ENCODE data around the gene NRCAM. TPM values are rescaled to one million over a fixed set of nuclear protein-coding genes. Genes with fewer than 3 reads are reported as not detected.

The NRCAM gene
- polyA plus RNA-seq, 3 donors = not detected

DNA sequence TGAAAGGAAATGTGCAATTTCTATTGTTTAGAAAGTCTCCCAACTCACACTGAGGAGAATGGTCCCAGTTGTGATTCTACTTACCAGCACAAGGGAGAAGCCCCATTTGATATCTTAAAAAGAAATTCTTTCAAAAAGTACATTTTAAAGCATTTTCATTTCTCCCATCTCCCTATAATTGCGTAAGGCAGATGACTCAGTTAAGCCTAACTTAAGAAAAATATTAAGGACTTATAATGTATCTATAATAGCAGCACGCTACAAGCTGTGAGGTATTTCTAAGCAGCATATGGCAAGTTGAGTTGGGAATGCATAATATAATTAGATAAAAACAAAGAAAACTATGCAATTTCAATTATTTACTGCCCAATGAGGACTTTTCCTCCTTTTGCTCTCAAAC is 8.5 kb upstream of the NRCAM start:
- Histone ChIP-seq H4K20me1 (ENCODE audit: insufficient read depth, low read length) (no peaks in the 10 kb centered on the region), H2AFZ (ENCODE audit: insufficient read depth, low read depth, low read length, poor library complexity, severe bottlenecking) (no peak overlapping the region), H3K79me2 (ENCODE audit: insufficient read depth, low read length) (no peaks in the 10 kb centered on the region), H3K27ac (ENCODE audit: low read depth in 1 of 2, low read length in 2 of 2) (no peak overlapping the region), H3K4me3 (replicated peaks in 1 of 3; ENCODE audit: low read depth in 2 of 3, low read length in 3 of 3) (no peak overlapping the region), H3K4me1 (ENCODE audit: control insufficient read depth in 1 of 2, insufficient read depth in 2 of 2, low read length in 2 of 2) (no peaks in the 10 kb centered on the region), H3K9ac (ENCODE audit: insufficient read depth, low read length, poor library complexity, severe bottlenecking) (no peak overlapping the region), H3K36me3 (replicated peaks in 1 of 2; ENCODE audit: control insufficient read depth in 1 of 2, insufficient read depth in 2 of 2, low read length in 2 of 2) (no peaks in the 10 kb centered on the region), H3K4me2 (replicated peaks; ENCODE audit: extremely low read depth, low read length, poor library complexity, severe bottlenecking) (no peak overlapping the region), H3K9me3 (replicated peaks in 1 of 2; ENCODE audit: control insufficient read depth in 1 of 2, insufficient read depth in 1 of 2, low read length in 2 of 2) (no peaks in the 10 kb centered on the region), H3K27me3 (ENCODE audit: control insufficient read depth in 2 of 2, insufficient read depth in 2 of 2, low read length in 2 of 2) (peaks cover 9 to 19% of the 10 kb centered on the region in 2 donors)
- DNase-seq = peak in 1 of 3 donors; percentile 40
- H3K4me3 Mint-ChIP-seq = no peak overlapping the region
- TF ChIP-seq, protein P1, sequence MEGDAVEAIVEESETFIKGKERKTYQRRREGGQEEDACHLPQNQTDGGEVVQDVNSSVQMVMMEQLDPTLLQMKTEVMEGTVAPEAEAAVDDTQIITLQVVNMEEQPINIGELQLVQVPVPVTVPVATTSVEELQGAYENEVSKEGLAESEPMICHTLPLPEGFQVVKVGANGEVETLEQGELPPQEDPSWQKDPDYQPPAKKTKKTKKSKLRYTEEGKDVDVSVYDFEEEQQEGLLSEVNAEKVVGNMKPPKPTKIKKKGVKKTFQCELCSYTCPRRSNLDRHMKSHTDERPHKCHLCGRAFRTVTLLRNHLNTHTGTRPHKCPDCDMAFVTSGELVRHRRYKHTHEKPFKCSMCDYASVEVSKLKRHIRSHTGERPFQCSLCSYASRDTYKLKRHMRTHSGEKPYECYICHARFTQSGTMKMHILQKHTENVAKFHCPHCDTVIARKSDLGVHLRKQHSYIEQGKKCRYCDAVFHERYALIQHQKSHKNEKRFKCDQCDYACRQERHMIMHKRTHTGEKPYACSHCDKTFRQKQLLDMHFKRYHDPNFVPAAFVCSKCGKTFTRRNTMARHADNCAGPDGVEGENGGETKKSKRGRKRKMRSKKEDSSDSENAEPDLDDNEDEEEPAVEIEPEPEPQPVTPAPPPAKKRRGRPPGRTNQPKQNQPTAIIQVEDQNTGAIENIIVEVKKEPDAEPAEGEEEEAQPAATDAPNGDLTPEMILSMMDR (IDR thresholded peaks at IDR 0.05) = no peak
- WGBS (ENCODE audit: insufficient coverage) = no CpG with 5 or more reads among the region's 2 CpGs
- no peaks in the 10 kb centered on the region for H3K4me1 Mint-ChIP-seq
- intact Hi-C loops (cut with micrococcal nuclease) = no loop called here
- H3K36me3 Mint-ChIP-seq = no peaks in the 10 kb centered on the region
- peaks cover 15 to 27% (median 17%) of the 10 kb centered on the region in 3 donors for H3K27me3 Mint-ChIP-seq (ENCODE audit: low read depth in 3 of 3)
- no peak overlapping the region for H3K27ac Mint-ChIP-seq
- no peaks in the 10 kb centered on the region for H3K9me3 Mint-ChIP-seq

DNA sequence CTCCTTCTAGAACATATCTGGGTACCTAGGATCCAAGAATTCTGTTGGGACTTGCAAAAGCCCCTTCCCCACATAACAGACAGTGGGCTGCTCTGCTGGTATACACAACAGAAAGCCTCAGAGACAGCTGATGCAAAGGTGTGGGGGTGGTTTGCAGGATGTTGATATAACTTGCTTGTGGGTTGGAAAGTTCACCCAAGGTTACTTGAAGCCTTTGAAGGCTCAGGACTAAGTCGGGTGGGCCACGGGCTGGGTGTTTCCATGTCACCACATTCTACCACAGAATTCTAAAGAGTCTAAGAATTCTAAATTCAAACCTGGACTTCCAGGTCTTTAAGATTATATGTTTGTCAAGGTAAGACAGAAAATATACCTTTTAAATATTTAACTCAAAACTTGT is 7.4 kb upstream of the NRCAM start:
- no peak overlapping the region for H2AFZ ChIP-seq (ENCODE audit: insufficient read depth, low read depth, low read length, poor library complexity, severe bottlenecking)
- WGBS (ENCODE audit: insufficient coverage) = no CpG with 5 or more reads among the region's 2 CpGs
- no peaks in the 10 kb centered on the region for H3K79me2 ChIP-seq (ENCODE audit: insufficient read depth, low read length)
- peaks cover 16 to 27% of the 10 kb centered on the region in 2 donors for H3K27me3 ChIP-seq (ENCODE audit: control insufficient read depth in 2 of 2, insufficient read depth in 2 of 2, low read length in 2 of 2)
- no peak overlapping the region for H3K4me2 ChIP-seq (replicated peaks; ENCODE audit: extremely low read depth, low read length, poor library complexity, severe bottlenecking)
- H3K9ac ChIP-seq (ENCODE audit: insufficient read depth, low read length, poor library complexity, severe bottlenecking) = no peak overlapping the region
- intact Hi-C loops (cut with micrococcal nuclease) = no loop called here
- no peaks in the 10 kb centered on the region for H3K4me1 ChIP-seq (ENCODE audit: control insufficient read depth in 1 of 2, insufficient read depth in 2 of 2, low read length in 2 of 2)
- Mint-ChIP-seq H3K4me1 (no peaks in the 10 kb centered on the region), H3K4me3 (no peak overlapping the region), H3K36me3 (no peaks in the 10 kb centered on the region), H3K9me3 (no peaks in the 10 kb centered on the region), H3K27ac (no peak overlapping the region), H3K27me3 (ENCODE audit: low read depth in 3 of 3) (peaks cover 22 to 31% (median 24%) of the 10 kb centered on the region in 3 donors)
- H4K20me1 ChIP-seq (ENCODE audit: insufficient read depth, low read length) = no peaks in the 10 kb centered on the region
- H3K36me3 ChIP-seq (replicated peaks in 1 of 2; ENCODE audit: control insufficient read depth in 1 of 2, insufficient read depth in 2 of 2, low read length in 2 of 2) = no peaks in the 10 kb centered on the region
- DNase-seq = no peak
- TF ChIP-seq, protein P1 (IDR thresholded peaks at IDR 0.05) = no peak
- H3K27ac ChIP-seq (ENCODE audit: low read depth in 1 of 2, low read length in 2 of 2) = no peak overlapping the region
- no peak overlapping the region for H3K4me3 ChIP-seq (replicated peaks in 1 of 3; ENCODE audit: low read depth in 2 of 3, low read length in 3 of 3)
- no peaks in the 10 kb centered on the region for H3K9me3 ChIP-seq (replicated peaks in 1 of 2; ENCODE audit: control insufficient read depth in 1 of 2, insufficient read depth in 1 of 2, low read length in 2 of 2)

Data from CD14-positive monocyte (primary cell).